ENCODE data around the gene LIPA.

The LIPA gene

DNA sequence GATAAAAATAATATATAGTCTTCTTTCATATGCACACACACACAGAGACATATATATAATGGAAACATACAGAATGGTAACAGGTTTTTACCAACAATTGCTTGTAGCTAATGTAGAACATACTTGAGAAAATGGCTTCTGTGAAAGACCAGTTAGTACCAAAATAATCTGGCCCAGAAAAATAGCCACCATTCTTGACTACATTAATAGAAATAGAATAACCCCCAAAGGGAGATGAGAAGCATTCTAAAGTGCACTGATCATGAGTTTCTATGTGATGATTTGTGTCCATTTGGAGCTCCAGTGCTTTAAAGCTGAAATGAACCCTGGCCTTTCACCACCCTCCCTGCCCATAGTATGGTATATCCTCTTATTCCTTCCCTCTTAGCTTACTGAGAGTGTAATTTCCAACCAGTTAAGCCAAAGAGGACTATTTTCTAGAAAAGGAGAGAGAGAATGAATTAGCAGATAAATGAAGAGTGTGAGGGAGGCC lies 27.4 kb upstream of the LIPA start:
- H3K36me3 ChIP-seq (ENCODE audit: control insufficient read depth, insufficient read depth, low read length), result no peaks in the 10 kb centered on the region
- no peak overlapping the region for H2AFZ ChIP-seq
- TF ChIP-seq, protein P1, sequence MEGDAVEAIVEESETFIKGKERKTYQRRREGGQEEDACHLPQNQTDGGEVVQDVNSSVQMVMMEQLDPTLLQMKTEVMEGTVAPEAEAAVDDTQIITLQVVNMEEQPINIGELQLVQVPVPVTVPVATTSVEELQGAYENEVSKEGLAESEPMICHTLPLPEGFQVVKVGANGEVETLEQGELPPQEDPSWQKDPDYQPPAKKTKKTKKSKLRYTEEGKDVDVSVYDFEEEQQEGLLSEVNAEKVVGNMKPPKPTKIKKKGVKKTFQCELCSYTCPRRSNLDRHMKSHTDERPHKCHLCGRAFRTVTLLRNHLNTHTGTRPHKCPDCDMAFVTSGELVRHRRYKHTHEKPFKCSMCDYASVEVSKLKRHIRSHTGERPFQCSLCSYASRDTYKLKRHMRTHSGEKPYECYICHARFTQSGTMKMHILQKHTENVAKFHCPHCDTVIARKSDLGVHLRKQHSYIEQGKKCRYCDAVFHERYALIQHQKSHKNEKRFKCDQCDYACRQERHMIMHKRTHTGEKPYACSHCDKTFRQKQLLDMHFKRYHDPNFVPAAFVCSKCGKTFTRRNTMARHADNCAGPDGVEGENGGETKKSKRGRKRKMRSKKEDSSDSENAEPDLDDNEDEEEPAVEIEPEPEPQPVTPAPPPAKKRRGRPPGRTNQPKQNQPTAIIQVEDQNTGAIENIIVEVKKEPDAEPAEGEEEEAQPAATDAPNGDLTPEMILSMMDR (IDR thresholded peaks at IDR 0.05), result no peak
- no peak overlapping the region for H3K27ac ChIP-seq
- H3K9me3 ChIP-seq (ENCODE audit: control insufficient read depth, low read length), result no peaks in the 10 kb centered on the region
- H3K4me2 ChIP-seq (ENCODE audit: low read length), result no peak overlapping the region
- no peak overlapping the region for H3K4me3 ChIP-seq (ENCODE audit: low read depth, low read length)
- H3K9ac ChIP-seq, result no peak overlapping the region
- H3K79me2 ChIP-seq, result no peaks in the 10 kb centered on the region
- H3K4me1 ChIP-seq, result peaks cover 23% of the 10 kb centered on the region
- H3K27me3 ChIP-seq (ENCODE audit: control insufficient read depth, insufficient read depth, low read length), result no peaks in the 10 kb centered on the region

DNA sequence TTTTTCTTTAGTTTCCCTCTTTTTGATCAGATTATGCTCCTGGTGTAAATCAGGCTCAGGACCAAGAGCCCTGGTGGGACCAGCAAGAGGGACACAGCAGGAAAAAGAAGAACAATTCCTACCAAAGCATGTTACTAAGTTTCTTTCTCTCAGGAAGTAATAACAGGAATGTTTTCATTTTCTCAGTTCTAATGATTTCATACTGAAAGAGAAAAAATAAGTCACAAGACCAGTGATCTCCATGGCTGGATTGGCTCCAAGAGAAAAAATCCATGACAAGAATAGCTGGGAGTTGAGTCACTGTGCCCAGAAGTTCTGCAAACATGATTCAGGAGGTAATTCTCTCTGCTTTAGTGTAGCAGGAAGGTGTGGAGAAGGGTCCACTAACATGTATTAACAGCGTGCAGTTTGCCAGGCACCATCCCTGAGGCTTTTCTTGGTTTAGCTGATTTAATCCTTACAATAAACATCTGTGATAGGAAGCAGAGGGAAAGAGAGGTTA lies 26.5 kb upstream of the LIPA start:
- Histone ChIP-seq H3K4me1 (peaks cover 18% of the 10 kb centered on the region), H3K27me3 (ENCODE audit: control insufficient read depth, insufficient read depth, low read length) (no peaks in the 10 kb centered on the region), H3K27ac (peak overlapping the region; percentile 46), H3K4me2 (ENCODE audit: low read length) (no peak overlapping the region), H2AFZ (peak overlapping the region; percentile 40), H3K79me2 (no peaks in the 10 kb centered on the region), H3K36me3 (ENCODE audit: control insufficient read depth, insufficient read depth, low read length) (no peaks in the 10 kb centered on the region), H3K4me3 (ENCODE audit: low read depth, low read length) (no peak overlapping the region), H3K9ac (no peak overlapping the region), H3K9me3 (ENCODE audit: control insufficient read depth, low read length) (no peaks in the 10 kb centered on the region)
- TF ChIP-seq, protein P1 (IDR thresholded peaks at IDR 0.05), result no peak

DNA sequence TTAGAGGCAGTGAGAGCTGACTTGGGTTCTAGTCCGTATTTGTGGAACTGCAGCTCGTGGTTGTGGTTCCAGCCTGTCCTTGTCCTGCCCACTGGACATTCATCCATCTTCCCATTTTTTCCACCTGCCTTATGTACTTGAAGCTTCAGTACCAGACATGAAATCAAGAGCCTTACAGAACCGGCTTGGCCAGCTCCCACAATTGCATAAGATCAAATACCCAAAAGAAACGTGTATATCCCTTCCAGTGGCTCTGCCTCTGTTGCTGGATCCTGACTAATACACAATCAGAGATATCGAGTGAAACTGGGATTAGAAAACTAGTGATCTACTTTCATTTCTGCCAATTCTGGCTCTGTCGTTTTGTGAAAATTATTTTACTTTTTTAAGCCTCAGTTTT lies 23.8 kb upstream of the LIPA start:
- TF ChIP-seq, protein P1 (IDR thresholded peaks at IDR 0.05), result no peak
- peaks cover 16% of the 10 kb centered on the region for H3K4me1 ChIP-seq
- no peak overlapping the region for H3K4me2 ChIP-seq (ENCODE audit: low read length)
- no peaks in the 10 kb centered on the region for H3K36me3 ChIP-seq (ENCODE audit: control insufficient read depth, insufficient read depth, low read length)
- no peak overlapping the region for H3K4me3 ChIP-seq (ENCODE audit: low read depth, low read length)
- H3K9ac ChIP-seq, result no peak overlapping the region
- peak overlapping the region; percentile 46 for H3K27ac ChIP-seq
- H3K9me3 ChIP-seq (ENCODE audit: control insufficient read depth, low read length), result no peaks in the 10 kb centered on the region
- H3K27me3 ChIP-seq (ENCODE audit: control insufficient read depth, insufficient read depth, low read length), result no peaks in the 10 kb centered on the region
- no peaks in the 10 kb centered on the region for H3K79me2 ChIP-seq
- peak overlapping the region; percentile 67 for H2AFZ ChIP-seq

DNA sequence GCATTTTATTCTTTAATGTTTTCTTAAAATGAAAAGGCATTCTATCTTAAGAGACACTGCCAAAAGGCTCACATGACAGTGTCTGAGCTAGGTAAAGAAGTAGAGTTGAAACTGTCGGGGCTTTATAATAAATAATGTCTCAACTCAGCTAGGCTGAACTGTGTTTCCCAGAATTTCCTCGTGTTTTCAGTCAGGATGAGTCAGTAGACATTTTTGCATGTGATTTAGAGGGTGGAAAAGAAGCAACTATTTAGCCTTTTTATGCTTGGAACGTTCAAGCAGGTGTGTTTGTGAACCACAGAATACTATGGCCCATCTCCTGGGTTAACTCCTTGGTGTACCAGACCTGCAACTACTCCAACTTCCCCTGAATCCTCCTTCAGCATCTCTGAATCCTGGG lies 23.4 kb upstream of the LIPA start:
- H2AFZ ChIP-seq, result peak overlapping the region; percentile 67
- H3K4me3 ChIP-seq (ENCODE audit: low read depth, low read length), result no peak overlapping the region
- H3K79me2 ChIP-seq, result no peaks in the 10 kb centered on the region
- H3K4me2 ChIP-seq (ENCODE audit: low read length), result no peak overlapping the region
- H3K9ac ChIP-seq, result no peak overlapping the region
- peak overlapping the region; percentile 46 for H3K27ac ChIP-seq
- no peaks in the 10 kb centered on the region for H3K36me3 ChIP-seq (ENCODE audit: control insufficient read depth, insufficient read depth, low read length)
- no peaks in the 10 kb centered on the region for H3K9me3 ChIP-seq (ENCODE audit: control insufficient read depth, low read length)
- TF ChIP-seq, protein P1 (IDR thresholded peaks at IDR 0.05), result no peak
- H3K4me1 ChIP-seq, result peaks cover 16% of the 10 kb centered on the region
- H3K27me3 ChIP-seq (ENCODE audit: control insufficient read depth, insufficient read depth, low read length), result no peaks in the 10 kb centered on the region

DNA sequence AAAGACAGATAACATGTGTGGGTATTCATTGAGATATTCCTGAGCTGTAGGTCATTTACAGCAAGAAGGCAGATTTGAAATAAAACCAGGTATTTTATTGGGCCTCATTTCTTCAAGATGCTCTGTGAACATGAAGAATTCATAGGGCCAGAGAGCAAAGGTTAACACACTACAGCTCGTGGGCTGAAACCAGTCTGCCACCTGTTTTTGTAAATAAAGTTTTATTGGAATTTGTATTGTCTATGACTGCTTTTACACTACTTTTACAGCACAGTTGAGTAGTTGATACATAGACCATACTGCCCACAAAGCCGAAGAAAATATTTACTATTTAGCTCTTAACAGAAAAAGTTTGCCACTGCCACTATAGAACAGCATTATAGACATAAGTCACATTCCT lies 22.1 kb upstream of the LIPA start:
- H2AFZ ChIP-seq, result no peak overlapping the region
- TF ChIP-seq, protein P1 (IDR thresholded peaks at IDR 0.05), result no peak

More for the DNA sequence above, 22.1 kb upstream of the LIPA start:
- H3K9ac ChIP-seq, result no peak overlapping the region
- H3K4me1 ChIP-seq, result peaks cover 16% of the 10 kb centered on the region
- H3K27me3 ChIP-seq (ENCODE audit: control insufficient read depth, insufficient read depth, low read length), result no peaks in the 10 kb centered on the region
- no peak overlapping the region for H3K4me2 ChIP-seq (ENCODE audit: low read length)
- H3K36me3 ChIP-seq (ENCODE audit: control insufficient read depth, insufficient read depth, low read length), result no peaks in the 10 kb centered on the region
- H3K9me3 ChIP-seq (ENCODE audit: control insufficient read depth, low read length), result no peaks in the 10 kb centered on the region
- no peaks in the 10 kb centered on the region for H3K79me2 ChIP-seq
- H3K4me3 ChIP-seq (ENCODE audit: low read depth, low read length), result no peak overlapping the region
- no peak overlapping the region for H3K27ac ChIP-seq

All from parathyroid adenoma (tissue), 2 donors.